ENCODE measurements around the gene CPNE7. TPM values are rescaled to one million over a fixed set of nuclear protein-coding genes. Genes with fewer than 3 reads are reported as not detected.
"Not testable (repeated sequence)": the region's sequence is repeated elsewhere in the genome, so short reads cannot be mapped to it uniquely, and the experiment has no call there.

The CPNE7 gene
- total and polyA plus RNA-seq, 4 donors = 9.9 to 49.2 (median 29.2) TPM

GRCh38 chr16:89564476-89565255 is 10.9 kb upstream of the CPNE7 start:
- WGBS (ENCODE audit: insufficient coverage) = 66% methylated on average over 20 of the region's 22 CpGs
- no peaks in the 10 kb centered on the region for H3K9me3 ChIP-seq (ENCODE audit: control insufficient read depth, insufficient read depth, low read length)
- DNase-seq (ENCODE audit: low read depth in 4 of 6, low spot score in 6 of 6) = no peak
- H3K27ac ChIP-seq (ENCODE audit: low read depth, low read length) = no peak overlapping the region
- peaks cover 60% of the 10 kb centered on the region for H3K36me3 ChIP-seq (ENCODE audit: control insufficient read depth, insufficient read depth, low read length)
- peaks cover 50% of the 10 kb centered on the region for H3K4me1 ChIP-seq (ENCODE audit: control insufficient read depth, insufficient read depth, low read length)
- no peak overlapping the region for H3K4me3 ChIP-seq (ENCODE audit: low read depth, low read length)
- no peaks in the 10 kb centered on the region for H3K27me3 ChIP-seq (ENCODE audit: control insufficient read depth, insufficient read depth, low read length)

- Histone ChIP-seq H3K36me3 (ENCODE audit: control insufficient read depth, insufficient read depth, low read length) (peaks cover 60% of the 10 kb centered on the region), H3K9me3 (ENCODE audit: control insufficient read depth, insufficient read depth, low read length) (no peaks in the 10 kb centered on the region), H3K27ac (ENCODE audit: low read depth, low read length) (no peak overlapping the region), H3K4me3 (ENCODE audit: low read depth, low read length) (no peak overlapping the region), H3K27me3 (ENCODE audit: control insufficient read depth, insufficient read depth, low read length) (no peaks in the 10 kb centered on the region), H3K4me1 (ENCODE audit: control insufficient read depth, insufficient read depth, low read length) (peaks cover 46% of the 10 kb centered on the region)
- 37% methylated on average over 3 of the region's 3 CpGs for WGBS (ENCODE audit: insufficient coverage)
- DNase-seq (ENCODE audit: low read depth in 4 of 6, low spot score in 6 of 6) = no peak
Measured at GRCh38 chr16:89565256-89565505, 10.4 kb upstream of the CPNE7 start.

- 11% methylated on average over 42 of the region's 46 CpGs for WGBS (ENCODE audit: insufficient coverage)
- H3K4me1 ChIP-seq (ENCODE audit: control insufficient read depth, insufficient read depth, low read length) = peaks cover 46% of the 10 kb centered on the region
- H3K9me3 ChIP-seq (ENCODE audit: control insufficient read depth, insufficient read depth, low read length) = no peaks in the 10 kb centered on the region
- H3K4me3 ChIP-seq (ENCODE audit: low read depth, low read length) = peak overlapping the region; percentile 9
- peaks cover 60% of the 10 kb centered on the region for H3K36me3 ChIP-seq (ENCODE audit: control insufficient read depth, insufficient read depth, low read length)
- H3K27me3 ChIP-seq (ENCODE audit: control insufficient read depth, insufficient read depth, low read length) = no peaks in the 10 kb centered on the region
- H3K27ac ChIP-seq (ENCODE audit: low read depth, low read length) = no peak overlapping the region
- peak in 2 of 6 donors; percentile 37 to 55 for DNase-seq (ENCODE audit: low read depth in 4 of 6, low spot score in 6 of 6)
Measured at GRCh38 chr16:89565506-89566372, 9.8 kb upstream of the CPNE7 start.

GRCh38 chr16:89567656-89568594 is 7.6 kb upstream of the CPNE7 start:
- DNase-seq (ENCODE audit: low read depth in 4 of 6, low spot score in 6 of 6) = no peak
- Histone ChIP-seq H3K4me3 (ENCODE audit: low read depth, low read length) (no peak overlapping the region), H3K9me3 (ENCODE audit: control insufficient read depth, insufficient read depth, low read length) (no peaks in the 10 kb centered on the region), H3K36me3 (ENCODE audit: control insufficient read depth, insufficient read depth, low read length) (peaks cover 40% of the 10 kb centered on the region), H3K27me3 (ENCODE audit: control insufficient read depth, insufficient read depth, low read length) (peaks cover 4% of the 10 kb centered on the region), H3K4me1 (ENCODE audit: control insufficient read depth, insufficient read depth, low read length) (peaks cover 32% of the 10 kb centered on the region), H3K27ac (ENCODE audit: low read depth, low read length) (no peak overlapping the region)
- WGBS (ENCODE audit: insufficient coverage) = 73% methylated on average over 20 of the region's 30 CpGs

GRCh38 chr16:89569506-89570341 is 5.8 kb upstream of the CPNE7 start:
- Histone ChIP-seq H3K4me1 (ENCODE audit: control insufficient read depth, insufficient read depth, low read length) (peaks cover 28% of the 10 kb centered on the region), H3K4me3 (ENCODE audit: low read depth, low read length) (no peak overlapping the region), H3K9me3 (ENCODE audit: control insufficient read depth, insufficient read depth, low read length) (no peaks in the 10 kb centered on the region), H3K27ac (ENCODE audit: low read depth, low read length) (no peak overlapping the region), H3K27me3 (ENCODE audit: control insufficient read depth, insufficient read depth, low read length) (peaks cover 18% of the 10 kb centered on the region), H3K36me3 (ENCODE audit: control insufficient read depth, insufficient read depth, low read length) (peaks cover 23% of the 10 kb centered on the region)
- DNase-seq (ENCODE audit: low read depth in 4 of 6, low spot score in 6 of 6) = no peak
- 82% methylated on average over 21 of the region's 23 CpGs for WGBS (ENCODE audit: insufficient coverage)

- no peak for DNase-seq (ENCODE audit: low read depth in 4 of 6, low spot score in 6 of 6)
- H3K36me3 ChIP-seq (ENCODE audit: control insufficient read depth, insufficient read depth, low read length) = peaks cover 16% of the 10 kb centered on the region
- H3K9me3 ChIP-seq (ENCODE audit: control insufficient read depth, insufficient read depth, low read length) = no peaks in the 10 kb centered on the region
- WGBS (ENCODE audit: insufficient coverage) = 88% methylated on average over 30 of the region's 30 CpGs
- no peak overlapping the region for H3K4me3 ChIP-seq (ENCODE audit: low read depth, low read length)
- peaks cover 28% of the 10 kb centered on the region for H3K4me1 ChIP-seq (ENCODE audit: control insufficient read depth, insufficient read depth, low read length)
- H3K27ac ChIP-seq (ENCODE audit: low read depth, low read length) = no peak overlapping the region
- H3K27me3 ChIP-seq (ENCODE audit: control insufficient read depth, insufficient read depth, low read length) = peaks cover 24% of the 10 kb centered on the region
Measured at GRCh38 chr16:89570342-89570923, 5.1 kb upstream of the CPNE7 start.

GRCh38 chr16:89570983-89571598 is 4.5 kb upstream of the CPNE7 start:
- peaks cover 22% of the 10 kb centered on the region for H3K4me1 ChIP-seq (ENCODE audit: control insufficient read depth, insufficient read depth, low read length)
- peaks cover 13% of the 10 kb centered on the region for H3K36me3 ChIP-seq (ENCODE audit: control insufficient read depth, insufficient read depth, low read length)
- H3K9me3 ChIP-seq (ENCODE audit: control insufficient read depth, insufficient read depth, low read length); H3K27ac ChIP-seq (ENCODE audit: low read depth, low read length); DNase-seq (ENCODE audit: low read depth in 4 of 6, low spot score in 6 of 6); H3K4me3 ChIP-seq (ENCODE audit: low read depth, low read length): not testable (repeated sequence)
- peaks cover 26% of the 10 kb centered on the region for H3K27me3 ChIP-seq (ENCODE audit: control insufficient read depth, insufficient read depth, low read length)
- WGBS (ENCODE audit: insufficient coverage) = 87% methylated on average over 24 of the region's 36 CpGs

- H3K27ac ChIP-seq (ENCODE audit: low read depth, low read length) = no peak overlapping the region
- DNase-seq (ENCODE audit: low read depth in 4 of 6, low spot score in 6 of 6) = no peak
- no peak overlapping the region for H3K4me3 ChIP-seq (ENCODE audit: low read depth, low read length)
- 83% methylated on average over 18 of the region's 18 CpGs for WGBS (ENCODE audit: insufficient coverage)
- H3K36me3 ChIP-seq (ENCODE audit: control insufficient read depth, insufficient read depth, low read length) = peaks cover 13% of the 10 kb centered on the region
- peaks cover 18% of the 10 kb centered on the region for H3K4me1 ChIP-seq (ENCODE audit: control insufficient read depth, insufficient read depth, low read length)
- H3K9me3 ChIP-seq (ENCODE audit: control insufficient read depth, insufficient read depth, low read length) = no peaks in the 10 kb centered on the region
- peaks cover 31% of the 10 kb centered on the region for H3K27me3 ChIP-seq (ENCODE audit: control insufficient read depth, insufficient read depth, low read length)
Measured at GRCh38 chr16:89571636-89572035, 3.9 kb upstream of the CPNE7 start.
